Activated effector memory CD4-positive, alpha-beta T cell treated with Interleukin-2 at 50 U/mL for 16 hours (primary cell): ENCODE results near the gene ZMAT1.
"Not testable (repeated sequence)": the region's sequence is repeated elsewhere in the genome, so short reads cannot be mapped to it uniquely, and the experiment has no call there.

Experiments used
- DNase-seq: peaks from one replicate; pipeline ENCODE4 v3.0.0-alpha.2; 2020

ZMAT1 gene

DNA sequence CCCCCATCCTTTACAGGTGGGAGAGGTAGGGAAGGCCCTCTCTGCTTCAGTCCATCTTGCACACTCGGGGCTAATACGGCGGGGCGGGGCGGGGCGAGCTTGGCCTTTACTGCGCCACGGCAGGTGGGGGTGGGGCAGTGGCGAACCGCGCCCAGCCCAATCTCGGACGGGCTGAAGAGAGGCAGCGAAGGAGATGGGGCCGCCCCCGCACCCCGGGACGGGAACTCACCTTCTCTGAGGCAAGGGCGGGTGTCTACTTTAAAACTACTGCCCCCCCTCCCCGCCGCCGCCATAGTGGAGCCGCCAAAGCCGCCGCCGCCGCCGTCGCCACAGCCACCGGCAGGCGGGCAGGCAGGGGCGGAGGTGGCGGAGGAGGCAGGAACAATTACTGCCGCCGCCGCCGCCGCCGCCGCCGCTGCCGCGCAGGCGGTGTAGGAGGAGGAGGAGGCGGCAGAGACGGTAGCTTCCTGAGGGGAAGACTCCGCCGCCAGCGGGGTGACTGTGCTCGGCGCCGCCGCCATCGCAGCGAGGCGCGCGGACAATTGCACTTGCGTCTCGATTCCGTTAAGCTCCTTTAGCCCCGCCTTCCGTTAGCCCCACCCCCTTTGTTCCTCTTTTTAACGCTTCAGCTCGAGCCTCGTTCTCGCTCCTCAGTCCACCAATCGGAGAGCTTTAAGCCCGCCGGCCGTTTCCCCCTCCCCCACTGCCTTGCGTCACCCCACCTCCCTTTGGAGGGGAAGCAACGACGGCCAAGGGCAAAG, at the start of gene ZMAT1:
Gene ZMAT1, minus strand, starts transcription at position 540 of the 761 bp plus-strand sequence. Its CDS starts 19 bp downstream, at position 521.
- DNase-seq = peak; percentile 85

DNA sequence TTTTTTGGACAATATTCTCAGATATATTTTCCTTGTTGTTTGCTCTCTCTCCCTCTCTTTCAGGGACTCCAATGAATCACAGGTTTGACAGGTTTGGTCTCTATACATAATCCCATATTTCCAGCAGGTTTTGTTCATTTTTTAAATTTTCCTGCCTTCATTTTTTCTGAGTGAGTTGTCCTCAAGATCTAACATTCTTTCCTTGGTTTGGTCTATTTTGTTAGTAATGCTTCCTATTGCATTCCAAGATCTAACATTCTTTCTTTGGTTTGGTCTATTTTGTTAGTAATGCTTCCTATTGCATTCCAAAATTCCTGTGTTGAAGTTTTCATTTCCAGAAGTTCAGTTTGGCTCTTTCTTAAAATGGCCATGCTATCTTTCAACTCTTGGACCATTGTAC, 45.3 kb upstream of the ZMAT1 start:
- no peak for DNase-seq

DNA sequence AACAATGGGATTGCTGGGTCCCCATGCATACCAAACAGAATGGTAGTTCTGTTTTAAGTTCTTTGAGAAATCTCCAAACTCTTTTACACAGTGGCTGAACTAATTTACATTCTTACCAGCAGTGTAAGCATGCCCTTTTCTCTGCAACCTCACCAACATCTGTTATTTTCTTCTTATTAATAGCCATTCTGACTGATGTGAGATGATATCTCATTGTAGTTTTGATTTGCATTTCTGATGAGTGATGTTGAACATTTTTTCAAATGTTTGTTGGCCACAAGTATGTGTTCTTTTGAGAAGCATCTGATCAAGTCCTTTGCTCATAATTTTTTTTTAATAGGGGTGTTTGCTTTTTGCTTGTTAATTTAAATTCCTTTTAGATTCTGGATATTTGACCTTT, 41.2 kb upstream of the ZMAT1 start:
- DNase-seq = no peak

DNA sequence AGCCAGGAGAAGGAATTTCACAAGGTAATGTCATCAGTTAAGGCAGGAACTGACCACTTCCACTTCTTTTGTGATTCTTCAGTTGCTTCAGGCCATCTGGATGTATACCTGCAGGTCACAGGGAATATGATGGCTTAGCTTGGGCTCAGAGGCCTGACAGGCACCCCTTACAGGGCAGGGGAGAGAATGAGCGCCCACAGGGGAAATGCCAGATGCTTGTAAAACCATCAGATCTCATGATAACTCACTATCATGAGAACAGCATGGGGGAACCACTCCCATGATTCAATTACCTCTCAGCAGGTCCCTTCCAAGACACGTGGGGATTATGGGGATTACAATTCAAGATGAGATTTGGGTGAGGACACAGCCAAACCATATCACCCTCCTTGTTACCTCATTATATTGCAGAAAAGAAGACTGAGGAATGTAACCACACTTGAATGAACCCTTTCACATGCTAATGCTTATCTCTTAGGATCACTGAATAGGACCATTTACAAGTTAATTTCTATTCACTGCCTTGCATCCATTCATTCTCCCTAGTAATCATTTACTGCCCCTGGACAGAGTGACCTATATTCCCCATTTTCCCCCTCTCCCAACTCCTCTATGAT, 33.2 kb upstream of the ZMAT1 start:
- not testable (repeated sequence) for DNase-seq

DNA sequence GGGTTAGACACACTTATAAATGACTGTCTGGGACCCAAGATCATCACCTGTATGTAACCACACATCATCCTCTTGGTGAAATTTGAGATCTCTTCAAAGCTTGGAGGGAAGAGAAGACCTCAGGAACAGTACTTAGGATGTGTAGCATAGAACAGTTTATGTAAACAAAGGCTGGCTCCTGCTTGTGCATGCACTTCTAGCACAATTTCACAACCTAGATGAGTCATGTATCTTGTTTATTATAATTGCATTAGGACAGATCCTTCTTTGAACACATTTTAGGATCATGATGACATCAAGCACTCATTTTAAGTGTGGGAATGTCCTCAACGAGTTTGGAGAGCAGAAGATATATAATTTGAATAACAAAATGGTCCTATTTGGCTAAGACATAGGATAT, 26.3 kb upstream of the ZMAT1 start:
- DNase-seq = no peak

DNA sequence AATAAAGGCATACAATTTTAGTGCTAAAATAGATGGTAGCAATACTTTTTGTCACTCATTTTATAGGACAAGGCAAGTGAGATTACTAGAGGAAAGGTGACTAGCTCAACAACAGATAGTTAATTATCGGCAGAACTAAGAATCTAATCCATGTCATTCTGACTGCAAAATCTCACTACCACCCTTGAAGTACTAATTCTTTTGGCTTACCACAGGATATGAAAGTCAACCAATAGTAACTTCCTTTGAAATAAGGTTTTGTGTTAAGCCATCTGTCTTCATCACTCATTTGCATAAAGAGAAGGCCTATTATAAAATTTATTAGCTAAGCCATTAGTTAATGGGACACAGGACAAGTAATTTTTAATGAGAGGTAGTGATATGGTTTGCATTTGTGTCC, 25.3 kb upstream of the ZMAT1 start:
- DNase-seq = no peak

DNA sequence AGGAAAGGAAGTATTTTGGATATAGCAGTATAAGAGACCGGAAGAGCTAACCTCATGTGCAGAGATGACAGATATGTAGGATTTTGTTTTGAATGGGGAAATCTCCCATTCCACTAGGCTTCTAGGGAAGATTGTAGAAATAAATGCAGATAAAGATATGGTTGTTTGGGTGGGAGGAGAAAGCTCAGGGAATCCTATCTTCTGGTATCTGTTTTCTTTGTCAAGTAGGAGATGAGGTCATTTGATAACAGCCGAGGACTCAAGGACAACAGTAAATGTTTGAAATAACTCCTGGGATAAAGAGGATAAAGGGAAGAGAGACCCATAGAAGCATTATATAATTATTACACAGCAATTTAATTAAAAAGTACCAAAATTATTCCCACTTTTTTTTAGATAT, 24.7 kb upstream of the ZMAT1 start:
- DNase-seq = no peak

DNA sequence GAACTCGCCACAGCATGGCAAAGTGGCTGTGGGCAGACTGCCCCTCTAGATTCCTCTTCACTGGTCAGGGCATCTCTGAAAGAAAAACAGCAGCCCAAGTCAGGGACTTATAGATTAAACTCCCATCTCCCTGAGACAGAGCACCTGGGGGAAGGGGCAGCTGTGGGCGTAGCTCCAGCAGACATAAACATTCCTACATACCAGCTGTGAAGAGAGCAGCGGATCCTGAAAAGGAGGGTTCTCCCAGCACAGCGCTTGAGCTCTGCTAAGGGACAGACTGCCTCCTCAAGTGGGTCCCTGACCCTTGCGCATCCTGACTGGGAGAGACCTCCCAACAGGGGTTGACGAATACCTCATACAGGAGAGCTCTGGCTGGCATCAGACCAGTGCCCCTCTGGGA, 18.8 kb upstream of the ZMAT1 start:
- DNase-seq = no peak

DNA sequence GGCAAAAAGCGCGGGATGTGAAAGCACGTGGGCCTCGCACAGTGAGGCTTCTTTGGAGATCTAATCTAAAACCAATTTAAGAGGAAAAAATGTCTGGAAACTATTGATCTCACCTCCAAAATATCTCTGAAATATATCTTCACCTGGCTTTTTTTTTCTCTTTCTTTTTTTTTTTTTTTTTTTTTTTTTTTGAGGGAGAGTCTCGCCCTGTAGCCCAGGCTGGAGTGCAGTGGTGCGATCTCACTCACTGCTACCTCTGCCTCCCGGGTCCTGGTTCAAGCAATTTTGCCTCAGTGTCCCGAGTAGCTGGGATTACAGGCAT, 383 bp upstream of the ZMAT1 start:
- DNase-seq = no peak

DNA sequence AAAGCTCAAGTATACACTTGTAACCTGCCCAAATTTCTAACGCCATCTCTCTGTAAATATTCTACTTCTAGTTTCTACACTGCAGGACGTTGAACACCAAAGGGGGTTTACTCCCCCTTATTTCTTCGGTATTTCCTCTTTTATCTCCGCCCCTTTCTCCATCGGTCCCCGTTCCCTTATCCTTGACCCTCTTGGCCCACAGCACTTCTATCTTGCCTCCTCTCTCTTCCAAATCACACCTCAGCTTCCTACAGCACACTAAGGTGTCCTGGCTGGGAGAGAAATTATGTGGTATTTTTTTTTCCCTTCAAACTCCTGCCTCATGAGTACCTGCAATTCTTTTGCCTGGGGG, 715 bp downstream of the ZMAT1 start:
- DNase-seq = no peak

DNA sequence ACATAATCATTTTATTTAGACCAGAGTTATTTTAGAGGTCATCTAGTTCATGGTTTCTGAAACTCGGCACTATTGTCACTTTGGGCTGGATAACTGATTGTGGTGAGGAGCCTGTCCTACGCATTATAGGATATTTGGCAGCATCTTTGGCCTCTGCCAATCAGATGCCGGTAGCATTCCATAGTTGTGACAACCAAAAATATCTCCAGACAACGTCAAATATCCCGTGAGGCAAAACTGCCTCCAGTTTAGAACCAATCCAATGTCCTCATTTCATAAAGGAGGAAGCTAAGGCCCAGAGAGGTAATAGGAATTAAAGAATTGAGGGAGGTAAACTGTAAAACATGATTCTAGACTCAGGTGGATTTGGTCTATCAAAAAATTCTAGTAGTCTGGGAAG, 6.1 kb downstream of the ZMAT1 start:
- DNase-seq = no peak

DNA sequence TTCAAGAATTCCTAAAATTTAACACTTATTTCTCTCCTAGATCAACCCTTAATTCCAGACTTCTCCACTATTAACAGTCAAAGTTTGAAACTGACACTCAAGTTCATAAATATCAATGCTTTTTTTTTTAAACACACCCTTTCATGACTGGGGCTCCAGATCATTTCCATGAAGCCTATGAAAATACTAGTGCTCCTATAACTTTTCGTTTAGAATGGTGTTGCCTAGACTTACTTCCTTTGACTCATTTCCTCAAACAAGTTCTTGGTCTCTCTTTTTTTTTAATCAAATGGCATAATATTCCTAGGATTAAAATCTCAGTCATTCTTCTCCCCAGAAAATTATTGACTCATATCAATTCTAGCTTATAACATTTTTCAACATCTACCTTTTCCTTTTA, 13.1 kb downstream of the ZMAT1 start:
- DNase-seq = no peak

DNA sequence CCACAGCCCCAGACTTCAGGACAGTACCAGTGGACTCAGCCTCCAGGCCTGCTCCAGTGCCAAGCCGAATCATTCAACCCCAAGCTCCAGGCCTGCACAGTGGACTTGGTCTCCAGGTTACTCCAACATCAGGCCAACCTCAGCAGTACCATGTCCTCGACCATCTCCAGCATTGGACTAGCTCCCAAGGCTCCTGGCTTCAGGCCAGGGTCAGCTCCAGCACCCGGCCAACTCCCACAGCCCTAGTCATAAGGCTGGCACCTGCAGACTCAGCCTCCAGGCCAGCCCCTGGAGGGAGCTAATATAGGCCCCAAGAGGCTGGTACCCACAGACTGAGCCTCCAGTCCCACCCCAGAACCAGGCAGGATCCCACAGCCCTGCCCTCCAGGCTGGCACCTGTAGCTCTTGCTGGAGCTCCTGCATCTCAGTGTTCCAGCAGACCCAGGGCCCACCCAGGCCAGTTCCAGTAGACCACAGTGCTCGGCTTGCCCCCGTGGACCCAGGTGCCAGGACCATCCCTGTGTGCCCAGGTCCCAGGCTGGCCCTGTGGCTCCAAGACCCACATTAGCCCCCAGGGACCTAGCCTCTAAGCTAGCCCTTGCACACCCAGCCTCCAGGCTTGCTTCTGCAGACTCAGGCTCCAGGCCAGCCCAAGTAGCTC, 25.6 kb downstream of the ZMAT1 start:
- DNase-seq = no peak

DNA sequence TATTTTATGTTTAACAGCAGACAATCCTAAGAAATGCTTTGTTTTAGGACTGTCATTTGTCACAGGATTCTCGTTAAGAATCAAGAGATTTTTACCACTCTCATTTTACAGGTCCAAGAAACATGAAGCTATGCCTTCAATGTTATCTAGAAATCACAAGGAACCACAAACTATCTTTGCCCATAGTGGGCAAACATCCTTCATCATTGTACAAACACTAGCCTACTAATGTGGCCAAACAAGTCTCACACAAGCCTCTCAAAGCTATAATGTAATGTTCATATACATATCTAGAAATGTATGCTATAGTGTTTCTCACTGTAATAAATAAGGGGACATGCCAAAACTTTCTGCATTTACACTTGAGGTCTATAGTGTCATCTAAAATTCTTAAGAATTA, 26.8 kb downstream of the ZMAT1 start:
- DNase-seq = no peak
